H1 (cell line): ENCODE results near the gene TRABD2A.

Experiments
- BRCA1 ChIP-seq: IDR thresholded peaks from 2 replicates; pipeline ENCODE4 v1.6.1; 2012; ENCODE audit warnings: low read depth, low read length, improper control_type of control experiment
- EGR1 ChIP-seq: IDR thresholded peaks from 2 replicates; pipeline ENCODE4 v1.6.1; 2011; ENCODE audit warnings: low read depth, low read length, borderline replicate concordance
- EP300 ChIP-seq, 2 experiments: IDR thresholded peaks; 1 replicate in 1 of 2; 2 replicates in 1 of 2; pipeline ENCODE4 v1.6.1; 2011 to 2012; ENCODE audit warnings: low read depth in 2 of 2, low read length in 2 of 2, mild to moderate bottlenecking in 2 of 2, borderline replicate concordance in 1 of 2, inconsistent platforms in 1 of 2, moderate library complexity in 1 of 2
- EZH2 ChIP-seq: fragments of 200-600 bp; sonication (generic); IDR thresholded peaks from 2 replicates; pipeline ENCODE4 v1.7.1; 2012; ENCODE audit warnings: low read depth, mild to moderate bottlenecking, moderate library complexity, low read length, inconsistent platforms; ENCODE audit not compliant: severe bottlenecking
- HDAC6 ChIP-seq: IDR thresholded peaks from one replicate; pipeline ENCODE4 v1.7.1; 2012; ENCODE audit warnings: low read depth, mild to moderate bottlenecking, inconsistent platforms, low read length, moderate library complexity
- JUN ChIP-seq: IDR thresholded peaks from 2 replicates; pipeline ENCODE4 v1.6.1; 2011; ENCODE audit warnings: low read depth, mild to moderate bottlenecking, improper control_type of control experiment, low read length
- POLR2AphosphoS5 ChIP-seq: IDR thresholded peaks from 2 replicates; pipeline ENCODE4 v1.6.1; 2011; ENCODE audit warnings: low read depth, low read length
- RBBP5 ChIP-seq: IDR thresholded peaks from 2 replicates; pipeline ENCODE4 v1.7.1; 2012; ENCODE audit warnings: low read depth, mild to moderate bottlenecking, inconsistent platforms, low read length, moderate library complexity, borderline replicate concordance
- RXRA ChIP-seq: IDR thresholded peaks from 2 replicates; pipeline ENCODE4 v1.6.1; 2011; ENCODE audit warnings: low read depth, mild to moderate bottlenecking, low read length, moderate library complexity; ENCODE audit not compliant: insufficient read depth
- SP1 ChIP-seq: IDR thresholded peaks from 2 replicates; pipeline ENCODE4 v1.6.1; 2011; ENCODE audit warnings: low read depth, low read length
- TAF1 ChIP-seq: IDR thresholded peaks from 2 replicates; pipeline ENCODE4 v1.6.1; 2011; ENCODE audit warnings: mild to moderate bottlenecking, low read depth, low read length
- TF ChIP-seq, protein P1 (sequence below), 3 experiments: IDR thresholded peaks; 1 replicate in 2 of 3; 2 replicates in 1 of 3; pipeline versions ENCODE4 v1.5.1 to v1.6.1; 2011; ENCODE audit warnings: low read length in 3 of 3, mild to moderate bottlenecking in 3 of 3, inconsistent platforms in 2 of 3, low read depth in 1 of 3, moderate library complexity in 1 of 3; ENCODE audit not compliant: insufficient read depth in 1 of 3; ENCODE audit errors: control extremely low read depth in 1 of 3

DNA sequence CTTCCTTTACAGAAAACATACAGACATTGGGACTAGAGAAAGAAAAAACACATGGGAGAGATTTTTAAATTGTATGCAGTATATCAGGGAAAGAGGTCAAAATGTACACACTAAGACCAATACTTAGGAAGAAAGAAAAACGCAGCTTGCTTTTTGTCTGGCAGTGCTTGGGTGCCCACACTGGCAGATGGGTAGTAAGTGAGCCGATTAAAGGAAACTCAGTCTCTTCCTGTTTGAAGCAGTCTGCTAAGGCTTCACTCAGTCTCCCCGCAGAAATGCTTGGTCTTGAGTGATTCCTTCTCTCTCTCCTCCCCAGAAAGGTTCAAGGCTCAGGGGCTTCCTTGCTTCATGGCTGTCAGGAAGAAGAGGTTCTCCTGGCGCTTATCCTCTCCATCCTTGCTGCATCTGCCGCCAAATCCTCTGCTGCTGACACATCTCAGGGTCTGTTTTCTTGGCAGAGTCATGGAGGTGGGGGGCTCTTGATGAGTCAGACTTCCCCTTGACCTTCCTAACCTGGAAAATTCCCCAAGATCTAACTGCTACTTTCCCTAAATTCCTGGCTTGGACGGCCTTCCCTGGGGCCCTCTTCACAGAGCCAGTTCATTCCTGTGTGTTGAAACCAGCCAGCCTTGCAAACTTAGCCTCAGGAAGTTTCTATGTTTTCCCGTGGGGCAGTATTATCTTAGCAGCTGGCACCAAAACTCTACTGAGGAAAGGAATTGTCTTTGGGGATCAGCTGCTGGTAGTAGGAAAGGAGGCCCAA is 14.1 kb upstream of the TRABD2A start:
- TF ChIP-seq TAF1 (no peak), JUN (no peak), EGR1 (no peak), BRCA1 (no peak), RBBP5 (no peak), POLR2AphosphoS5 (no peak), HDAC6 (no peak), RXRA (no peak), EZH2 (no peak), SP1 (no peak), EP300 (IDR thresholded peaks at IDR 0.05; ENCODE audit: borderline replicate concordance in 1 of 2, low read depth in 2 of 2, low read length in 2 of 2) (no peak)
- TF ChIP-seq, protein P1, sequence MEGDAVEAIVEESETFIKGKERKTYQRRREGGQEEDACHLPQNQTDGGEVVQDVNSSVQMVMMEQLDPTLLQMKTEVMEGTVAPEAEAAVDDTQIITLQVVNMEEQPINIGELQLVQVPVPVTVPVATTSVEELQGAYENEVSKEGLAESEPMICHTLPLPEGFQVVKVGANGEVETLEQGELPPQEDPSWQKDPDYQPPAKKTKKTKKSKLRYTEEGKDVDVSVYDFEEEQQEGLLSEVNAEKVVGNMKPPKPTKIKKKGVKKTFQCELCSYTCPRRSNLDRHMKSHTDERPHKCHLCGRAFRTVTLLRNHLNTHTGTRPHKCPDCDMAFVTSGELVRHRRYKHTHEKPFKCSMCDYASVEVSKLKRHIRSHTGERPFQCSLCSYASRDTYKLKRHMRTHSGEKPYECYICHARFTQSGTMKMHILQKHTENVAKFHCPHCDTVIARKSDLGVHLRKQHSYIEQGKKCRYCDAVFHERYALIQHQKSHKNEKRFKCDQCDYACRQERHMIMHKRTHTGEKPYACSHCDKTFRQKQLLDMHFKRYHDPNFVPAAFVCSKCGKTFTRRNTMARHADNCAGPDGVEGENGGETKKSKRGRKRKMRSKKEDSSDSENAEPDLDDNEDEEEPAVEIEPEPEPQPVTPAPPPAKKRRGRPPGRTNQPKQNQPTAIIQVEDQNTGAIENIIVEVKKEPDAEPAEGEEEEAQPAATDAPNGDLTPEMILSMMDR (IDR thresholded peaks at IDR 0.05; ENCODE audit: control extremely low read depth in 1 of 3, insufficient read depth in 1 of 3, low read depth in 1 of 3, low read length in 3 of 3) = no peak
